Measurements from ENCODE around the gene CFDP1. TPM values are rescaled to one million over a fixed set of nuclear protein-coding genes. Genes with fewer than 3 reads are reported as not detected.
"Not testable (repeated sequence)": the region's sequence is repeated elsewhere in the genome, so short reads cannot be mapped to it uniquely, and the experiment has no call there.

The CFDP1 gene
- total RNA-seq, 3 donors from 2014 or later (not counting 1 experiment from before 2014, with no cell fraction given), result 32.2 to 38.8 (median 32.3) TPM

- no peak for DNase-seq
- Mint-ChIP-seq H3K9me3 (no peaks in the 10 kb centered on the region), H3K4me1 (peaks cover 0 to 7% of the 10 kb centered on the region in 2 donors), H3K4me3 (no peak overlapping the region), H3K27me3 (ENCODE audit: low read depth in 2 of 2) (peaks cover 64 to 74% of the 10 kb centered on the region in 2 donors), H3K36me3 (no peaks in the 10 kb centered on the region), H3K27ac (no peak overlapping the region)
- WGBS (ENCODE audit: insufficient coverage), result 92% methylated on average over 11 of the region's 11 CpGs
- no peak for TF ChIP-seq CTCF (IDR thresholded peaks at IDR 0.05)
- intact Hi-C loops (cut with micrococcal nuclease), result no loop called here
- Histone ChIP-seq H3K4me3 (ENCODE audit: low read length) (no peak overlapping the region), H3K9me3 (ENCODE audit: control insufficient read depth, insufficient read depth, low read length) (peaks cover 2% of the 10 kb centered on the region), H3K36me3 (ENCODE audit: control insufficient read depth, insufficient read depth, low read length) (no peaks in the 10 kb centered on the region), H3K27me3 (ENCODE audit: control insufficient read depth, insufficient read depth, low read length) (peaks cover 47% of the 10 kb centered on the region), H3K27ac (ENCODE audit: low read length) (no peak overlapping the region), H3K4me1 (ENCODE audit: control insufficient read depth, insufficient read depth, low read length) (peaks cover 3% of the 10 kb centered on the region)
- ATAC-seq, result no peak
These were observed 150.6 kb downstream of the CFDP1 start for GRCh38 chr16:75282466-75283281.

GRCh38 chr16:75281826-75282225 lies 151.5 kb downstream of the CFDP1 start:
- no peaks in the 10 kb centered on the region for H3K4me1 ChIP-seq (ENCODE audit: control insufficient read depth, insufficient read depth, low read length)
- Mint-ChIP-seq H3K4me1 (no peaks in the 10 kb centered on the region), H3K27ac (no peak overlapping the region), H3K4me3 (no peak overlapping the region), H3K36me3 (no peaks in the 10 kb centered on the region), H3K27me3 (ENCODE audit: low read depth in 2 of 2) (peaks cover 63 to 72% of the 10 kb centered on the region in 2 donors), H3K9me3 (no peaks in the 10 kb centered on the region)
- intact Hi-C loops (cut with micrococcal nuclease), result no loop called here
- no peak for DNase-seq
- H3K9me3 ChIP-seq (ENCODE audit: control insufficient read depth, insufficient read depth, low read length), result peaks cover 2% of the 10 kb centered on the region
- no peak overlapping the region for H3K4me3 ChIP-seq (ENCODE audit: low read length)
- peaks cover 44% of the 10 kb centered on the region for H3K27me3 ChIP-seq (ENCODE audit: control insufficient read depth, insufficient read depth, low read length)
- no peak overlapping the region for H3K27ac ChIP-seq (ENCODE audit: low read length)
- WGBS (ENCODE audit: insufficient coverage), result 95% methylated on average over 6 of the region's 6 CpGs
- H3K36me3 ChIP-seq (ENCODE audit: control insufficient read depth, insufficient read depth, low read length), result no peaks in the 10 kb centered on the region
- no peak for ATAC-seq
- TF ChIP-seq CTCF (IDR thresholded peaks at IDR 0.05), result no peak

- intact Hi-C loops (cut with micrococcal nuclease); DNase-seq; H3K27ac ChIP-seq (ENCODE audit: low read length); ATAC-seq; H3K9me3 Mint-ChIP-seq; H3K27ac Mint-ChIP-seq; H3K36me3 Mint-ChIP-seq; H3K4me3 Mint-ChIP-seq; H3K4me1 ChIP-seq (ENCODE audit: control insufficient read depth, insufficient read depth, low read length); H3K4me1 Mint-ChIP-seq; H3K9me3 ChIP-seq (ENCODE audit: control insufficient read depth, insufficient read depth, low read length); H3K36me3 ChIP-seq (ENCODE audit: control insufficient read depth, insufficient read depth, low read length); H3K4me3 ChIP-seq (ENCODE audit: low read length): not testable (repeated sequence)
- peaks cover 36% of the 10 kb centered on the region for H3K27me3 ChIP-seq (ENCODE audit: control insufficient read depth, insufficient read depth, low read length)
- WGBS (ENCODE audit: insufficient coverage), result 88% methylated on average over 2 of the region's 2 CpGs
- H3K27me3 Mint-ChIP-seq (ENCODE audit: low read depth in 2 of 2), result peaks cover 57 to 64% of the 10 kb centered on the region in 2 donors
These were observed 152.3 kb downstream of the CFDP1 start for GRCh38 chr16:75281009-75281408.

- no peaks in the 10 kb centered on the region for H3K4me1 ChIP-seq (ENCODE audit: control insufficient read depth, insufficient read depth, low read length)
- Mint-ChIP-seq H3K4me1 (no peaks in the 10 kb centered on the region), H3K4me3 (no peak overlapping the region), H3K27me3 (ENCODE audit: low read depth in 2 of 2) (peaks cover 52 to 63% of the 10 kb centered on the region in 2 donors), H3K36me3 (no peaks in the 10 kb centered on the region), H3K27ac (no peak overlapping the region), H3K9me3 (no peaks in the 10 kb centered on the region)
- 91% methylated on average over 7 of the region's 8 CpGs for WGBS (ENCODE audit: insufficient coverage)
- H3K4me3 ChIP-seq (ENCODE audit: low read length), result no peak overlapping the region
- no peak for ATAC-seq
- H3K27ac ChIP-seq (ENCODE audit: low read length), result no peak overlapping the region
- H3K36me3 ChIP-seq (ENCODE audit: control insufficient read depth, insufficient read depth, low read length), result no peaks in the 10 kb centered on the region
- no peak for DNase-seq
- H3K27me3 ChIP-seq (ENCODE audit: control insufficient read depth, insufficient read depth, low read length), result peaks cover 31% of the 10 kb centered on the region
- H3K9me3 ChIP-seq (ENCODE audit: control insufficient read depth, insufficient read depth, low read length), result peaks cover 2% of the 10 kb centered on the region
- no peak for TF ChIP-seq CTCF (IDR thresholded peaks at IDR 0.05)
- intact Hi-C loops (cut with micrococcal nuclease), result no loop called here
These were observed 152.9 kb downstream of the CFDP1 start for GRCh38 chr16:75280331-75280804.
